Stimulated activated CD8-positive, alpha-beta memory T cell treated with anti-CD3 and anti-CD28 coated beads, Interleukin-15, amount 100 ng/mL, for 24 hours (primary cell): ENCODE measurements around the gene LSM4.

Source experiments
- DNase-seq: peaks from one replicate; pipeline ENCODE4 v3.0.0-alpha.2; 2020; ENCODE audit warnings: low read depth

The LSM4 gene

GRCh38 chr19:18274219-18274780, 48.6 kb downstream of the LSM4 start, which contains the start of gene IQCN:
IQCN (minus strand) TSS chr19:18274452; CDS start chr19:18269478, 4,974 bp downstream.
- no peak for DNase-seq

- DNase-seq: no peak
Measured at GRCh38 chr19:18273561-18274218, 49.2 kb downstream of the LSM4 start.

- no peak for DNase-seq
Measured at GRCh38 chr19:18271433-18271841, 51.4 kb downstream of the LSM4 start.

GRCh38 chr19:18270326-18270725, 52.5 kb downstream of the LSM4 start:
- no peak for DNase-seq

- no peak for DNase-seq
Measured at GRCh38 chr19:18269070-18269723, 53.7 kb downstream of the LSM4 start.

- DNase-seq: no peak
Measured at GRCh38 chr19:18266771-18267686, 55.8 kb downstream of the LSM4 start.

- no peak for DNase-seq
Measured at GRCh38 chr19:18265582-18265981, 57.3 kb downstream of the LSM4 start.

GRCh38 chr19:18264971-18265540, 57.8 kb downstream of the LSM4 start:
- DNase-seq: no peak

- no peak for DNase-seq
Measured at GRCh38 chr19:18264137-18264854, 58.6 kb downstream of the LSM4 start.

GRCh38 chr19:18263324-18264136, 59.3 kb downstream of the LSM4 start:
- DNase-seq: no peak

GRCh38 chr19:18262917-18263316, 60.0 kb downstream of the LSM4 start:
- no peak for DNase-seq

- no peak for DNase-seq
Measured at GRCh38 chr19:18262144-18262543, 60.7 kb downstream of the LSM4 start.

- no peak for DNase-seq
Measured at GRCh38 chr19:18261474-18261873, 61.4 kb downstream of the LSM4 start.

- DNase-seq: no peak
Measured at GRCh38 chr19:18259893-18260292, 63.0 kb downstream of the LSM4 start.

- no peak for DNase-seq
Measured at GRCh38 chr19:18257503-18258470, 65.1 kb downstream of the LSM4 start.
